ENCODE results near the gene LMAN1L. TPM values are rescaled to one million over a fixed set of nuclear protein-coding genes. Genes with fewer than 3 reads are reported as not detected.

The LMAN1L gene
- total RNA-seq, 2 experiments from 2014 or later, result 0.56 to 0.93 TPM

GRCh38 chr15:74823324-74823723 lies 10.7 kb downstream of the LMAN1L start:
- H3K36me3 ChIP-seq (ENCODE audit: insufficient read depth, low read length), result no peaks in the 10 kb centered on the region
- no peak overlapping the region for H3K27ac ChIP-seq (ENCODE audit: low read depth in 1 of 2, low read length in 2 of 2)
- peaks cover 0 to 8% of the 10 kb centered on the region in 2 experiments for H3K9me3 ChIP-seq (ENCODE audit: control insufficient read depth in 1 of 2, insufficient read depth in 1 of 2, low read length in 2 of 2)
- peaks cover 25% of the 10 kb centered on the region for H3K27me3 Mint-ChIP-seq
- peaks cover 12 to 21% of the 10 kb centered on the region in 2 experiments for H3K27me3 ChIP-seq (ENCODE audit: control insufficient read depth in 1 of 2, insufficient read depth in 2 of 2, low read length in 2 of 2)
- H3K4me3 Mint-ChIP-seq, result no peak overlapping the region
- ATAC-seq (ENCODE audit: poor library complexity) (no peak), DNase-seq (no peak)
- peaks cover 16% of the 10 kb centered on the region for H3K4me1 ChIP-seq (ENCODE audit: insufficient read depth, low read length)
- POLR2A ChIA-PET, result no interaction called here
- no peak for TF ChIP-seq CTCF (IDR thresholded peaks at IDR 0.05)
- no peaks in the 10 kb centered on the region for H3K4me1 Mint-ChIP-seq (ENCODE audit: low read depth)
- no peaks in the 10 kb centered on the region for H3K36me3 Mint-ChIP-seq (ENCODE audit: low read depth)
- intact Hi-C loops (cut with DNase I, micrococcal nuclease), result no loop called here
- H3K27ac Mint-ChIP-seq, result no peak overlapping the region
- CTCF ChIA-PET, result no interaction called here
- H3K9me3 Mint-ChIP-seq, result no peaks in the 10 kb centered on the region
- no peak overlapping the region for H3K4me3 ChIP-seq (ENCODE audit: low read length)

- Mint-ChIP-seq H3K36me3 (ENCODE audit: low read depth) (no peaks in the 10 kb centered on the region), H3K4me3 (no peak overlapping the region), H3K27ac (no peak overlapping the region), H3K4me1 (ENCODE audit: low read depth) (no peaks in the 10 kb centered on the region), H3K27me3 (peaks cover 33% of the 10 kb centered on the region), H3K9me3 (no peaks in the 10 kb centered on the region)
- no peak for ATAC-seq (ENCODE audit: poor library complexity)
- Histone ChIP-seq H3K4me3 (ENCODE audit: low read length) (no peak overlapping the region), H3K27me3 (ENCODE audit: control insufficient read depth in 1 of 2, insufficient read depth in 2 of 2, low read length in 2 of 2) (peaks cover 20% of the 10 kb centered on the region in 2 experiments), H3K9me3 (ENCODE audit: control insufficient read depth in 1 of 2, insufficient read depth in 1 of 2, low read length in 2 of 2) (peaks cover 0 to 8% of the 10 kb centered on the region in 2 experiments), H3K36me3 (ENCODE audit: insufficient read depth, low read length) (no peaks in the 10 kb centered on the region), H3K27ac (ENCODE audit: low read depth in 1 of 2, low read length in 2 of 2) (no peak overlapping the region), H3K4me1 (ENCODE audit: insufficient read depth, low read length) (peaks cover 6% of the 10 kb centered on the region)
- TF ChIP-seq CTCF (IDR thresholded peaks at IDR 0.05), result no peak
- ChIA-PET POLR2A (no interaction called here), CTCF (no interaction called here)
- intact Hi-C loops (cut with DNase I, micrococcal nuclease), result no loop called here
- no peak for DNase-seq
Measured at GRCh38 chr15:74824976-74825375, 12.3 kb downstream of the LMAN1L start.

- intact Hi-C loops (cut with DNase I, micrococcal nuclease), result loop anchor here in 1 of 2 experiments (2.0 kb wide), 1 partner anchor 169 kb away; the partner anchor contains the start of gene SCAMP5
- H3K36me3 ChIP-seq (ENCODE audit: insufficient read depth, low read length), result no peaks in the 10 kb centered on the region
- Mint-ChIP-seq H3K27ac (no peak overlapping the region), H3K4me3 (no peak overlapping the region), H3K4me1 (ENCODE audit: low read depth) (no peaks in the 10 kb centered on the region), H3K27me3 (peaks cover 33% of the 10 kb centered on the region), H3K36me3 (ENCODE audit: low read depth) (no peaks in the 10 kb centered on the region), H3K9me3 (no peaks in the 10 kb centered on the region)
- POLR2A ChIA-PET, result no interaction called here
- CTCF ChIA-PET, result interaction anchor here (1.0 kb wide), 1 partner anchor 32 kb away, joined by 5 read pairs; no protein-coding TSS in a partner anchor
- peaks cover 0 to 8% of the 10 kb centered on the region in 2 experiments for H3K9me3 ChIP-seq (ENCODE audit: control insufficient read depth in 1 of 2, insufficient read depth in 1 of 2, low read length in 2 of 2)
- DNase-seq (no peak), ATAC-seq (ENCODE audit: poor library complexity) (no peak)
- H3K4me3 ChIP-seq (ENCODE audit: low read length), result no peak overlapping the region
- peaks cover 20% of the 10 kb centered on the region in 2 experiments for H3K27me3 ChIP-seq (ENCODE audit: control insufficient read depth in 1 of 2, insufficient read depth in 2 of 2, low read length in 2 of 2)
- peaks cover 6% of the 10 kb centered on the region for H3K4me1 ChIP-seq (ENCODE audit: insufficient read depth, low read length)
- no peak for TF ChIP-seq CTCF (IDR thresholded peaks at IDR 0.05)
- no peak overlapping the region for H3K27ac ChIP-seq (ENCODE audit: low read depth in 1 of 2, low read length in 2 of 2)
Measured at GRCh38 chr15:74825866-74826265, 13.2 kb downstream of the LMAN1L start.

All from CD4-positive, alpha-beta T cell (primary cell).